Sigmoid colon (tissue), 7 donors: ENCODE measurements around the gene MYPN. TPM values are rescaled to one million over a fixed set of nuclear protein-coding genes. Genes with fewer than 3 reads are reported as not detected.
"Not testable (repeated sequence)": the region's sequence is repeated elsewhere in the genome, so short reads cannot be mapped to it uniquely, and the experiment has no call there.

Experiments used
- DNase-seq: peaks from one replicate; pipeline ENCODE4 v3.0.0-alpha.2; 2019
- H3K27ac ChIP-seq, 4 donors: fragments of 200-600 bp; sonication (generic); one replicate each; pipeline ENCODE4 v1.5.1; 2016 to 2019; ENCODE audit warnings: mild to moderate bottlenecking in 1 of 4
- H3K27me3 ChIP-seq, 3 donors: fragments of 200-600 bp; sonication (generic); one replicate each; pipeline ENCODE4 v1.5.1; 2019; ENCODE audit warnings: mild to moderate bottlenecking in 1 of 3
- H3K36me3 ChIP-seq, 4 donors: fragments of 200-600 bp; sonication (generic); one replicate each; pipeline ENCODE4 v1.5.1; 2016 to 2019
- H3K4me1 ChIP-seq, 4 donors: fragments of 200-600 bp; sonication (generic); one replicate each; pipeline ENCODE4 v1.5.1; 2017 to 2019
- H3K4me3 ChIP-seq, 4 donors: fragments of 200-600 bp; sonication (generic); one replicate each; pipeline ENCODE4 v1.5.1; 2017 to 2019; ENCODE audit warnings: mild to moderate bottlenecking in 2 of 4, moderate library complexity in 1 of 4
- H3K9me3 ChIP-seq, 4 donors: fragments of 200-600 bp in 3 of 4; sonication (generic) in 3 of 4; one replicate each; pipeline versions ENCODE4 v1.5.1 to v1.6.1; 2013 to 2019
- CTCF ChIP-seq, 4 experiments: fragments of 450-650 bp in 3 of 4; fragments of 200-600 bp in 1 of 4; IDR thresholded peaks; one replicate each; pipeline ENCODE4 v1.5.1; 2016 to 2019; ENCODE audit warnings: antibody characterized with exemption in 4 of 4, mild to moderate bottlenecking in 3 of 4, moderate library complexity in 2 of 4
- EP300 ChIP-seq, 4 donors: sonication (generic); formaldehyde crosslinking; IDR thresholded peaks; one replicate each; pipeline ENCODE4 v1.6.1; 2017; ENCODE audit warnings: antibody characterized with exemption in 4 of 4
- POLR2A ChIP-seq, 2 donors: fragments of 450-650 bp; IDR thresholded peaks; one replicate each; pipeline ENCODE4 v1.6.1; 2016; ENCODE audit warnings: antibody characterized with exemption in 2 of 2, mild to moderate bottlenecking in 2 of 2, moderate library complexity in 2 of 2
- POLR2AphosphoS5 ChIP-seq, 4 donors: sonication (generic); formaldehyde crosslinking; IDR thresholded peaks; one replicate each; pipeline ENCODE4 v1.6.1; 2017; ENCODE audit warnings: antibody characterized with exemption in 4 of 4
- WGBS, 2 donors: extraction: QIAGEN DNeasy Blood & Tissue Kit; methylation state at CpG; one replicate each; pipeline ENCODE4 v1.1.7; 2013; 5-methylcytosine and 5-hydroxymethylcytosine counted together
- intact Hi-C: fragments of 100-400 bp; cut with DNase I; formaldehyde crosslinking; loops from one replicate; pipeline ENCODE4 v1.15.1; 2023
- polyA plus RNA-seq, 3 donors: library from polyadenylated mRNA; stranded (reverse); fragments of 200-250 nt; gene quantifications; one replicate each; pipeline ENCODE4 v1.2.3, GENCODE V29; 2013
- total RNA-seq, 4 donors: library from RNA; depleted of rRNA; stranded (reverse); fragments of >200 nt; gene quantifications; one replicate each; pipeline ENCODE4 v1.1.0, GENCODE V29; 2016
- donor health status: healthy with polysubstance abuse.
- donor health status: Bipolar disorder and iron deficiency.
- donor health status: healthy.

MYPN gene
- total and polyA plus RNA-seq, 7 donors, result 0.23 to 1.6 (median 0.60) TPM; not detected in 4

- no peaks in the 10 kb centered on the region for H3K36me3 ChIP-seq
- no peak for DNase-seq
- no peak overlapping the region for H3K27ac ChIP-seq
- 69 to 75% methylated on average over 2 of the region's 2 CpGs for WGBS, 2 donors
- H3K9me3 ChIP-seq, result no peaks in the 10 kb centered on the region
- TF ChIP-seq EP300 (IDR thresholded peaks at IDR 0.05) (no peak), POLR2AphosphoS5 (IDR thresholded peaks at IDR 0.05) (no peak), CTCF (IDR thresholded peaks at IDR 0.05) (no peak), POLR2A (IDR thresholded peaks at IDR 0.05) (no peak)
- no peaks in the 10 kb centered on the region for H3K4me1 ChIP-seq
- intact Hi-C loops, result no loop called here
- no peak overlapping the region for H3K4me3 ChIP-seq
- H3K27me3 ChIP-seq, result peaks cover 0 to 13% (median 0%) of the 10 kb centered on the region in 3 donors
Measured at GRCh38 chr10:68185085-68185484, 75.8 kb downstream of the MYPN start.

- no peak for TF ChIP-seq EP300 (IDR thresholded peaks at IDR 0.05)
- no peak for TF ChIP-seq POLR2AphosphoS5 (IDR thresholded peaks at IDR 0.05)
- TF ChIP-seq CTCF (IDR thresholded peaks at IDR 0.05), result no peak
- no peak for TF ChIP-seq POLR2A (IDR thresholded peaks at IDR 0.05)
- intact Hi-C loops, result no loop called here
- no peaks in the 10 kb centered on the region for H3K36me3 ChIP-seq
- H3K4me3 ChIP-seq, result no peak overlapping the region
- peaks cover 0 to 13% (median 0%) of the 10 kb centered on the region in 3 donors for H3K27me3 ChIP-seq
- H3K9me3 ChIP-seq, result no peaks in the 10 kb centered on the region
- H3K4me1 ChIP-seq, result no peaks in the 10 kb centered on the region
- 94 to 95% methylated on average over 6 of the region's 6 CpGs for WGBS, 2 donors
- no peak for DNase-seq
- H3K27ac ChIP-seq, result no peak overlapping the region
Measured at GRCh38 chr10:68188835-68189234, 79.5 kb downstream of the MYPN start.

- H3K4me3 ChIP-seq, result no peak overlapping the region
- intact Hi-C loops, result no loop called here
- DNase-seq, result no peak
- no peaks in the 10 kb centered on the region for H3K36me3 ChIP-seq
- TF ChIP-seq POLR2A (IDR thresholded peaks at IDR 0.05) (no peak), POLR2AphosphoS5 (IDR thresholded peaks at IDR 0.05) (no peak), CTCF (IDR thresholded peaks at IDR 0.05) (no peak), EP300 (IDR thresholded peaks at IDR 0.05) (no peak)
- H3K9me3 ChIP-seq, result no peaks in the 10 kb centered on the region
- no peaks in the 10 kb centered on the region for H3K27me3 ChIP-seq
- no peak overlapping the region for H3K27ac ChIP-seq
- 88 to 90% methylated on average over 3 of the region's 3 CpGs for WGBS, 2 donors
- H3K4me1 ChIP-seq, result no peaks in the 10 kb centered on the region
Measured at GRCh38 chr10:68192113-68192512, 82.8 kb downstream of the MYPN start.

- H3K4me3 ChIP-seq, result no peak overlapping the region
- intact Hi-C loops, result no loop called here
- no peaks in the 10 kb centered on the region for H3K4me1 ChIP-seq
- no peak for TF ChIP-seq CTCF (IDR thresholded peaks at IDR 0.05)
- H3K27ac ChIP-seq, result no peak overlapping the region
- H3K27me3 ChIP-seq, result no peaks in the 10 kb centered on the region
- 86 to 88% methylated on average over 6 of the region's 6 CpGs for WGBS, 2 donors
- H3K9me3 ChIP-seq, result no peaks in the 10 kb centered on the region
- DNase-seq, result no peak
- H3K36me3 ChIP-seq, result no peaks in the 10 kb centered on the region
Measured at GRCh38 chr10:68194290-68194689, 85.0 kb downstream of the MYPN start.

GRCh38 chr10:68195776-68196175 lies 86.5 kb downstream of the MYPN start:
- H3K36me3 ChIP-seq, intact Hi-C loops: not testable (repeated sequence)
- WGBS, 2 donors, result 85 to 86% methylated on average over 2 of the region's 2 CpGs

More at GRCh38 chr10:68195776-68196175, 86.5 kb downstream of the MYPN start:
- H3K9me3 ChIP-seq, H3K27ac ChIP-seq, H3K4me3 ChIP-seq, H3K27me3 ChIP-seq, DNase-seq, H3K4me1 ChIP-seq: not testable (repeated sequence)
